K562 (cell line): ENCODE data around the gene OR4D2. TPM values are rescaled to one million over a fixed set of nuclear protein-coding genes. Genes with fewer than 3 reads are reported as not detected.

Experiments
- ARID3A ChIP-seq: IDR thresholded peaks from 2 replicates; pipeline ENCODE4 v1.6.1; 2012; ENCODE audit warnings: low read depth, low read length, improper control_type of control experiment, borderline replicate concordance
- CCNT2 ChIP-seq: IDR thresholded peaks from 2 replicates; pipeline ENCODE4 v1.6.1; 2011; ENCODE audit warnings: borderline replicate concordance, low read depth, mild to moderate bottlenecking, moderate library complexity, mixed read lengths, low read length; ENCODE audit not compliant: insufficient read length; ENCODE audit errors: extremely low read depth
- E2F3 ChIP-seq: fragments of 250-450 bp; sonication (Bioruptor Pico); IDR thresholded peaks from 2 replicates; pipeline ENCODE4 v1.4.0; 2020; ENCODE audit warnings: mild to moderate bottlenecking
- HNRNPUL1 ChIP-seq: fragments of 200-400 bp; formaldehyde crosslinking; IDR thresholded peaks from 2 replicates; pipeline ENCODE4 v1.6.1; 2017; ENCODE audit warnings: low read length
- MYBL2 ChIP-seq, 2 experiments: fragments of 450-650 bp in 1 of 2; sonication (generic) in 1 of 2; formaldehyde crosslinking in 1 of 2; IDR thresholded peaks; 2 replicates each; pipeline versions ENCODE4 v1.6.1 to v1.8.1; 2017 to 2022; ENCODE audit warnings: borderline replicate concordance in 1 of 2, inconsistent platforms in 1 of 2, low read depth in 1 of 2, mild to moderate bottlenecking in 1 of 2, missing genetic modification reagents in 1 of 2, moderate library complexity in 1 of 2
- NBN ChIP-seq: fragments of 450-650 bp; IDR thresholded peaks from 2 replicates; pipeline ENCODE4 v1.6.1; 2016; ENCODE audit warnings: low read depth, mild to moderate bottlenecking
- NFIC ChIP-seq: fragments of 450-650 bp; IDR thresholded peaks from 2 replicates; pipeline ENCODE4 v1.6.1; 2017; ENCODE audit warnings: mild to moderate bottlenecking, inconsistent platforms
- PTBP1 ChIP-seq: fragments of 200-400 bp; formaldehyde crosslinking; IDR thresholded peaks from 2 replicates; pipeline ENCODE4 v1.6.1; 2017; ENCODE audit warnings: low read depth, low read length
- RBM34 ChIP-seq: fragments of 200-400 bp; formaldehyde crosslinking; IDR thresholded peaks from 2 replicates; pipeline ENCODE4 v1.6.1; 2018; ENCODE audit warnings: low read length, borderline replicate concordance; ENCODE audit not compliant: insufficient read depth
- SMAD1 ChIP-seq: fragments of 150-350 bp; IDR thresholded peaks from 2 replicates; pipeline ENCODE4 v1.6.1; 2014; ENCODE audit warnings: low read length, low read depth; ENCODE audit not compliant: partially characterized antibody
- UBTF ChIP-seq, 2 experiments: IDR thresholded peaks; 2 replicates each; pipeline ENCODE4 v1.6.1; 2012; ENCODE audit warnings: improper control_type of control experiment in 2 of 2, low read depth in 2 of 2, low read length in 2 of 2, borderline replicate concordance in 1 of 2
- ZC3H4 ChIP-seq: sonication (generic); formaldehyde crosslinking; IDR thresholded peaks from 2 replicates; pipeline ENCODE4 v1.9.0; 2021; ENCODE audit warnings: missing genetic modification reagents, borderline replicate concordance
- ZNF121 ChIP-seq: sonication (generic); formaldehyde crosslinking; conservative IDR thresholded peaks from 2 replicates; pipeline ENCODE4 v1.8.0; 2022; ENCODE audit warnings: missing genetic modification reagents
- ZNF408 ChIP-seq: fragments of 250-450 bp; sonication (Bioruptor Pico); IDR thresholded peaks from 2 replicates; pipeline ENCODE4 v1.4.0; 2020; ENCODE audit warnings: low read depth, mild to moderate bottlenecking, moderate library complexity
- ZNF592 ChIP-seq: fragments of 450-650 bp; IDR thresholded peaks from 2 replicates; pipeline ENCODE4 v1.6.1; 2017; ENCODE audit warnings: antibody characterized with exemption, mild to moderate bottlenecking
- polyA plus RNA-seq, 8 experiments: library from polyadenylated mRNA; depleted of rRNA in 4 of 8; stranded (reverse) in 5 of 8; unstranded in 3 of 8; fragments of >200 nt; fragmentation: Nextera tagmentation in 2 of 8; fragmentation: Illumina TruSeq in 1 of 8; extraction: Ambion mirVana in 2 of 8; extraction: Trizol in 1 of 8; gene quantifications; 2 replicates each; pipeline versions ENCODE4 v1.2.1 to v1.2.3, GENCODE V29; 2011 to 2014; ENCODE audit warnings: inconsistent platforms in 1 of 8, missing spikeins in 1 of 8
- total RNA-seq, 7 experiments: library from RNA; depleted of rRNA in 6 of 7; stranded (reverse); fragments of >200 nt in 6 of 7; fragmentation: Illumina TruSeq in 2 of 7; extraction: Trizol in 2 of 7; gene quantifications; 2 replicates each; pipeline versions ENCODE4 v1.2.1 to v1.2.3, GENCODE V29; 2011 to 2021; ENCODE audit warnings: low replicate concordance in 1 of 7

Gene OR4D2
- total and polyA plus RNA-seq, 9 of the 15 experiments (the other 6 are each of a cell fraction or from before 2014, with no cell fraction given) = not detected

GRCh38 chr17:58184986-58185761 is 18.4 kb downstream of the OR4D2 start (continued):
- no peak for TF ChIP-seq HNRNPUL1
- no peak for TF ChIP-seq NBN
- TF ChIP-seq PTBP1 = no peak
- TF ChIP-seq ZC3H4 = no peak
- TF ChIP-seq MYBL2 (IDR thresholded peaks at IDR 0.05; ENCODE audit: low read depth) = no peak
- no peak for TF ChIP-seq MYBL2 (CRISPR knock-in tag; IDR thresholded peaks at IDR 0.05; ENCODE audit: borderline replicate concordance)
- no peak for TF ChIP-seq ZNF408 (CRISPR knock-in tag)
- peak; percentile 63; the same call in 1 of the 2 replicates for TF ChIP-seq ZNF592
- TF ChIP-seq E2F3 (CRISPR knock-in tag) = 0 out of 2 replicates have a peak, but pooled peaks have one; percentile 17
- TF ChIP-seq UBTF (IDR thresholded peaks at IDR 0.05; ENCODE audit: borderline replicate concordance in 1 of 2, low read depth in 2 of 2, low read length in 2 of 2) = peak in 1 of 2 experiments; percentile 51; a peak in 1 of 4 replicates
- no peak for TF ChIP-seq SMAD1
- TF ChIP-seq CCNT2 = peak; percentile 27
- TF ChIP-seq RBM34 = no peak
- TF ChIP-seq ARID3A = no peak
- TF ChIP-seq ZNF121 (CRISPR knock-in tag) = no peak
- TF ChIP-seq NFIC = no peak
